ENCODE results near the gene KHK.

DNA sequence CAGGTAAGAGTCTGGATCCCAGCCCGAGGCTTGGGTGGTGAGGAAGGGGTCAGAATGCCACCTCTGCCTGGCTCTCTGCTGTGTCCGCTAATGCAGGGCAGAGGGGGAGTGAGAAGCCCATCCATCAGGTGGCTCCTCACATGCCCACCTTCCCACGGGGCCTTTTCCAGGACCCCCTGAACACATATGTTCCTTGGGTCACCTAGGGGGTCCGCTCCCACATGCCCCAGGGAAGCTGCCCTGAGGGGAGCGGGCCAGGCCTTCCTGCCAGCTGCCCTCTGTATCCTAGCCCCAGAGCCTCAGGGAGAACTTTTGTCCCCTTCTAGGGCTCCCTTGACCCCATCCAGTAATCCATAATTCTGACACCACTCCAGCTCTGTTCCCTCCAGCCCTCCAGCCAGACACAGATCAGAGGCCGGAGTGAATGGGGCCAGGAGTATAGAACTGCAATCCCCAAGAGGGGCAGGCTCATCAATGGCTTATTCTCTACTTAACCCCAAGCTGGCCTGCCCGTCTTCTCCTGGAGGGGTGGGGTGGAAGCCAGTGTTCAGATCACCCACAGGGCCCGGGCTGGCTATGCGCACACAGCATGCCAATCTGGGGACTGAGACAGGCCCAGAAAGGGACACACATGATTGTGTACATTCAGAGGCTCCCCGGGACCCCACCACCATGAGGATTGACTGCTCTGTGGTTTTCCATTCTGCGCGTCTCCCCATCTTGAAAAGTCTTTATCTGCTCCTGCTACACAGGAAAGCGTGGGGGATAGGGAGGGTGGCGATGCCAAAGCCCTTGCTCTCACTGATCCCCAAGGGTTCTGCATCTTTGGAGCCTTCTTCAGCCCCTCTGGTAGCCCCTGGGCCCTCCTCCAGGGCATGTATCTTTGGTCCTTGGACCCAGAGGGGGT is 7.1 kb upstream of the KHK start:
- TF ChIP-seq, protein P1, sequence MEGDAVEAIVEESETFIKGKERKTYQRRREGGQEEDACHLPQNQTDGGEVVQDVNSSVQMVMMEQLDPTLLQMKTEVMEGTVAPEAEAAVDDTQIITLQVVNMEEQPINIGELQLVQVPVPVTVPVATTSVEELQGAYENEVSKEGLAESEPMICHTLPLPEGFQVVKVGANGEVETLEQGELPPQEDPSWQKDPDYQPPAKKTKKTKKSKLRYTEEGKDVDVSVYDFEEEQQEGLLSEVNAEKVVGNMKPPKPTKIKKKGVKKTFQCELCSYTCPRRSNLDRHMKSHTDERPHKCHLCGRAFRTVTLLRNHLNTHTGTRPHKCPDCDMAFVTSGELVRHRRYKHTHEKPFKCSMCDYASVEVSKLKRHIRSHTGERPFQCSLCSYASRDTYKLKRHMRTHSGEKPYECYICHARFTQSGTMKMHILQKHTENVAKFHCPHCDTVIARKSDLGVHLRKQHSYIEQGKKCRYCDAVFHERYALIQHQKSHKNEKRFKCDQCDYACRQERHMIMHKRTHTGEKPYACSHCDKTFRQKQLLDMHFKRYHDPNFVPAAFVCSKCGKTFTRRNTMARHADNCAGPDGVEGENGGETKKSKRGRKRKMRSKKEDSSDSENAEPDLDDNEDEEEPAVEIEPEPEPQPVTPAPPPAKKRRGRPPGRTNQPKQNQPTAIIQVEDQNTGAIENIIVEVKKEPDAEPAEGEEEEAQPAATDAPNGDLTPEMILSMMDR (IDR thresholded peaks at IDR 0.05) = no peak
- no peak for TF ChIP-seq EZH2 (IDR thresholded peaks at IDR 0.05)
